Measurements from ENCODE around the gene CARF. TPM values are rescaled to one million over a fixed set of nuclear protein-coding genes. Genes with fewer than 3 reads are reported as not detected.

Gene CARF
- polyA plus RNA-seq, 1 of the 3 experiments (the other 2 are of a cell fraction) = 4.6 TPM

GRCh38 chr2:202960524-202960923, 48.4 kb downstream of the CARF start:
- Histone ChIP-seq H2AFZ (ENCODE audit: low read depth) (no peak overlapping the region), H3K9me2 (no peaks in the 10 kb centered on the region), H4K20me1 (ENCODE audit: insufficient read depth) (no peaks in the 10 kb centered on the region), H3K9ac (no peak overlapping the region), H3K27me3 (ENCODE audit: insufficient read depth) (no peaks in the 10 kb centered on the region), H3K4me3 (ENCODE audit: low read depth in 2 of 2, low read length in 1 of 2) (no peak overlapping the region), H3K4me1 (ENCODE audit: control insufficient read depth in 1 of 2, insufficient read depth in 2 of 2, low read depth in 1 of 2, low read length in 1 of 2) (no peaks in the 10 kb centered on the region), H3K4me2 (no peak overlapping the region), H3F3A (replicated peaks; ENCODE audit: insufficient read depth) (no peaks in the 10 kb centered on the region), H3K27ac (ENCODE audit: low read depth in 2 of 2, low read length in 1 of 2) (no peak overlapping the region), H3K36me3 (replicated peaks in 1 of 2; ENCODE audit: control insufficient read depth in 1 of 2, insufficient read depth in 2 of 2, low read length in 1 of 2) (peaks cover 0 to 11% of the 10 kb centered on the region in 2 experiments), H3K9me3 (no peaks in the 10 kb centered on the region), H3K79me2 (ENCODE audit: insufficient read depth) (no peaks in the 10 kb centered on the region)
- CTCF ChIA-PET = no interaction called here
- TF ChIP-seq MXI1 (IDR thresholded peaks at IDR 0.05; ENCODE audit: low read depth, low read length) (no peak), TCF12 (IDR thresholded peaks at IDR 0.05) (no peak), SMC3 (IDR thresholded peaks at IDR 0.05; ENCODE audit: low read depth, low read length) (no peak)
- TF ChIP-seq, protein P1, sequence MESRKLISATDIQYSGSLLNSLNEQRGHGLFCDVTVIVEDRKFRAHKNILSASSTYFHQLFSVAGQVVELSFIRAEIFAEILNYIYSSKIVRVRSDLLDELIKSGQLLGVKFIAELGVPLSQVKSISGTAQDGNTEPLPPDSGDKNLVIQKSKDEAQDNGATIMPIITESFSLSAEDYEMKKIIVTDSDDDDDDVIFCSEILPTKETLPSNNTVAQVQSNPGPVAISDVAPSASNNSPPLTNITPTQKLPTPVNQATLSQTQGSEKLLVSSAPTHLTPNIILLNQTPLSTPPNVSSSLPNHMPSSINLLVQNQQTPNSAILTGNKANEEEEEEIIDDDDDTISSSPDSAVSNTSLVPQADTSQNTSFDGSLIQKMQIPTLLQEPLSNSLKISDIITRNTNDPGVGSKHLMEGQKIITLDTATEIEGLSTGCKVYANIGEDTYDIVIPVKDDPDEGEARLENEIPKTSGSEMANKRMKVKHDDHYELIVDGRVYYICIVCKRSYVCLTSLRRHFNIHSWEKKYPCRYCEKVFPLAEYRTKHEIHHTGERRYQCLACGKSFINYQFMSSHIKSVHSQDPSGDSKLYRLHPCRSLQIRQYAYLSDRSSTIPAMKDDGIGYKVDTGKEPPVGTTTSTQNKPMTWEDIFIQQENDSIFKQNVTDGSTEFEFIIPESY (IDR thresholded peaks at IDR 0.05; ENCODE audit: borderline replicate concordance, low read depth) = no peak
- POLR2A ChIA-PET = no interaction called here
- no peak for DNase-seq
- 97% methylated on average over 6 of the region's 6 CpGs for WGBS (ENCODE audit: low lambda C conversion rate)

- Histone ChIP-seq H3K4me2 (no peak overlapping the region), H3K79me2 (ENCODE audit: insufficient read depth) (no peaks in the 10 kb centered on the region), H3K9ac (no peak overlapping the region), H3K9me3 (no peaks in the 10 kb centered on the region), H3K27ac (ENCODE audit: low read depth in 2 of 2, low read length in 1 of 2) (no peak overlapping the region), H4K20me1 (ENCODE audit: insufficient read depth) (no peaks in the 10 kb centered on the region), H3K27me3 (ENCODE audit: insufficient read depth) (no peaks in the 10 kb centered on the region), H3K4me1 (ENCODE audit: control insufficient read depth in 1 of 2, insufficient read depth in 2 of 2, low read depth in 1 of 2, low read length in 1 of 2) (no peaks in the 10 kb centered on the region), H3K9me2 (no peaks in the 10 kb centered on the region), H2AFZ (ENCODE audit: low read depth) (no peak overlapping the region), H3K4me3 (ENCODE audit: low read depth in 2 of 2, low read length in 1 of 2) (no peak overlapping the region), H3K36me3 (replicated peaks in 1 of 2; ENCODE audit: control insufficient read depth in 1 of 2, insufficient read depth in 2 of 2, low read length in 1 of 2) (peaks cover 5 to 23% of the 10 kb centered on the region in 2 experiments), H3F3A (replicated peaks; ENCODE audit: insufficient read depth) (no peaks in the 10 kb centered on the region)
- DNase-seq = no peak
- ChIA-PET POLR2A (interaction anchor here (0.6 kb wide), 1 partner anchor 1541 kb away, joined by 3 read pairs; no protein-coding TSS in a partner anchor), CTCF (interaction anchor here (1.2 kb wide), 1 partner anchor 23 kb away, joined by 4 read pairs; no protein-coding TSS in a partner anchor)
- TF ChIP-seq, protein P2, sequence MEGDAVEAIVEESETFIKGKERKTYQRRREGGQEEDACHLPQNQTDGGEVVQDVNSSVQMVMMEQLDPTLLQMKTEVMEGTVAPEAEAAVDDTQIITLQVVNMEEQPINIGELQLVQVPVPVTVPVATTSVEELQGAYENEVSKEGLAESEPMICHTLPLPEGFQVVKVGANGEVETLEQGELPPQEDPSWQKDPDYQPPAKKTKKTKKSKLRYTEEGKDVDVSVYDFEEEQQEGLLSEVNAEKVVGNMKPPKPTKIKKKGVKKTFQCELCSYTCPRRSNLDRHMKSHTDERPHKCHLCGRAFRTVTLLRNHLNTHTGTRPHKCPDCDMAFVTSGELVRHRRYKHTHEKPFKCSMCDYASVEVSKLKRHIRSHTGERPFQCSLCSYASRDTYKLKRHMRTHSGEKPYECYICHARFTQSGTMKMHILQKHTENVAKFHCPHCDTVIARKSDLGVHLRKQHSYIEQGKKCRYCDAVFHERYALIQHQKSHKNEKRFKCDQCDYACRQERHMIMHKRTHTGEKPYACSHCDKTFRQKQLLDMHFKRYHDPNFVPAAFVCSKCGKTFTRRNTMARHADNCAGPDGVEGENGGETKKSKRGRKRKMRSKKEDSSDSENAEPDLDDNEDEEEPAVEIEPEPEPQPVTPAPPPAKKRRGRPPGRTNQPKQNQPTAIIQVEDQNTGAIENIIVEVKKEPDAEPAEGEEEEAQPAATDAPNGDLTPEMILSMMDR (IDR thresholded peaks at IDR 0.05) = no peak
- no peak for TF ChIP-seq RFX5 (IDR thresholded peaks at IDR 0.05; ENCODE audit: low read length)
- TF ChIP-seq YY1 (IDR thresholded peaks at IDR 0.05; ENCODE audit: low read depth) = no peak
- no peak for TF ChIP-seq JUND (IDR thresholded peaks at IDR 0.05)
- TF ChIP-seq NRF1 (IDR thresholded peaks at IDR 0.05; ENCODE audit: low read depth, low read length) = no peak
- TF ChIP-seq TAF1 (IDR thresholded peaks at IDR 0.05; ENCODE audit: borderline replicate concordance, low read depth, low read length) = no peak
- WGBS (ENCODE audit: low lambda C conversion rate) = 97% methylated on average over 4 of the region's 4 CpGs
Measured at GRCh38 chr2:202963712-202964111, 51.6 kb downstream of the CARF start.

Data from SK-N-SH (cell line).